NCI-H1436 (cell line): Measurements from ENCODE around the gene DOC2A.
"Not testable (repeated sequence)": the region's sequence is repeated elsewhere in the genome, so short reads cannot be mapped to it uniquely, and the experiment has no call there.

ENCODE experiments used
- DNase-seq: peaks from one replicate; lab custom pipeline; 2025; lab: John Stamatoyannopoulos, UW

Gene DOC2A

GRCh38 chr16:30010844-30011713 is at the start of gene DOC2A:
Gene DOC2A (minus strand): TSS chr16:30011027. CDS start chr16:30010222, 805 bp downstream.
- DNase-seq = peak; percentile 59

- no peak for DNase-seq
Measured at GRCh38 chr16:30060346-30060745, 49.5 kb upstream of the DOC2A start.

GRCh38 chr16:30054959-30055553 is 44.2 kb upstream of the DOC2A start:
- DNase-seq = no peak

GRCh38 chr16:30054451-30054850 is 43.6 kb upstream of the DOC2A start:
- DNase-seq = no peak

GRCh38 chr16:30053376-30054015 is 42.7 kb upstream of the DOC2A start:
- no peak for DNase-seq

- peak; percentile 92 for DNase-seq
Measured at GRCh38 chr16:30052671-30053372, 42.0 kb upstream of the DOC2A start.

GRCh38 chr16:30051518-30051917 is 40.7 kb upstream of the DOC2A start:
- no peak for DNase-seq

GRCh38 chr16:30049871-30050270 is 39.0 kb upstream of the DOC2A start:
- no peak for DNase-seq

- no peak for DNase-seq
Measured at GRCh38 chr16:30046588-30046987, 35.8 kb upstream of the DOC2A start.

GRCh38 chr16:30046178-30046577 is 35.4 kb upstream of the DOC2A start:
- DNase-seq = no peak

GRCh38 chr16:30041841-30042240 is 31.0 kb upstream of the DOC2A start:
- no peak for DNase-seq

GRCh38 chr16:30040690-30041089 is 29.9 kb upstream of the DOC2A start:
- DNase-seq = not testable (repeated sequence)

- DNase-seq = no peak
Measured at GRCh38 chr16:30040221-30040620, 29.4 kb upstream of the DOC2A start.

GRCh38 chr16:30033270-30033669 is 22.4 kb upstream of the DOC2A start:
- no peak for DNase-seq

GRCh38 chr16:30032083-30032819 is 21.4 kb upstream of the DOC2A start:
- DNase-seq = peak; percentile 75

- no peak for DNase-seq
Measured at GRCh38 chr16:30031477-30031918, 20.7 kb upstream of the DOC2A start.

GRCh38 chr16:30030841-30031413 is 20.1 kb upstream of the DOC2A start, which contains the start of gene TLCD3B:
Gene TLCD3B (minus strand): TSS chr16:30031271. CDS start chr16:30030527, 744 bp downstream.
- peak; percentile 32 for DNase-seq

GRCh38 chr16:30030011-30030685 is 19.3 kb upstream of the DOC2A start:
- DNase-seq = no peak

GRCh38 chr16:30028438-30029076 is 17.7 kb upstream of the DOC2A start:
- no peak for DNase-seq
